Kidney epithelial cell (primary cell): ENCODE results near the gene GABRR2. TPM values are rescaled to one million over a fixed set of nuclear protein-coding genes. Genes with fewer than 3 reads are reported as not detected.

Experiments
- DNase-seq: peaks from one replicate; pipeline ENCODE4 v3.0.0-alpha.2; 2010; ENCODE audit warnings: low read depth
- H3K27me3 ChIP-seq: 2 replicates; pipeline ENCODE4 v1.6.0; 2011; ENCODE audit warnings: low read length; ENCODE audit not compliant: control insufficient read depth, insufficient read depth
- H3K36me3 ChIP-seq: 2 replicates; pipeline ENCODE4 v1.5.1; 2011; ENCODE audit warnings: low read length; ENCODE audit not compliant: control insufficient read depth, insufficient read depth
- H3K4me3 ChIP-seq: 2 replicates; pipeline ENCODE4 v1.5.1; 2011; ENCODE audit warnings: low read depth, mild to moderate bottlenecking, control low read depth, low read length
- total RNA-seq: library from RNA; depleted of rRNA; stranded (reverse); fragments of >200 nt; gene quantifications from 2 replicates; pipeline ENCODE4 v1.2.3, GENCODE V29; 2015
- TF ChIP-seq, protein P1 (sequence below): IDR thresholded peaks from 2 replicates; pipeline ENCODE4 v1.5.1; 2011; ENCODE audit warnings: mild to moderate bottlenecking, moderate library complexity, low read length, control low read depth, inconsistent platforms; ENCODE audit not compliant: insufficient read depth, poor library complexity, severe bottlenecking

GABRR2 gene
- total RNA-seq, 1 donor from 2014 or later = not detected

DNA sequence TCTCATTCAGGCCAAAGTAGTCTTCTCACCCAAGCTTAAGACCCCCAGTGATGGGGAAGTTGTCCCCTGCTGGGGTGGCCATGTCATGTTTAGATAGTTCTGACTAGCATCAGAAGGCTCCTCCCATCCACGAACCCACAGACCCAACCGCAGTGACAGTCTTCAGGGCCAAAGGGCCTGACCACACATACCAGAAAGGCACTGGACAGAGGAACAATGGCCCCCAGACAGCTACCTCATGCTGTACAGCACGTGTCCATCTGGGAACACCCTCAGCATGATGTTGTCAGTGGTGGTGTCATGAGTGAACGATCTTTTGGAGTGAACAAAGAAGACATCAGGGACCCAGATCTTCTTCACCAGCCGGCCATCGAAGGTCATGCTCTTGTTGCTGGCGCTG is 46.3 kb downstream of the GABRR2 start:
- peak; percentile 65 for DNase-seq
- no peak overlapping the region for H3K4me3 ChIP-seq
- no peaks in the 10 kb centered on the region for H3K36me3 ChIP-seq
- no peaks in the 10 kb centered on the region for H3K27me3 ChIP-seq
- TF ChIP-seq, protein P1, sequence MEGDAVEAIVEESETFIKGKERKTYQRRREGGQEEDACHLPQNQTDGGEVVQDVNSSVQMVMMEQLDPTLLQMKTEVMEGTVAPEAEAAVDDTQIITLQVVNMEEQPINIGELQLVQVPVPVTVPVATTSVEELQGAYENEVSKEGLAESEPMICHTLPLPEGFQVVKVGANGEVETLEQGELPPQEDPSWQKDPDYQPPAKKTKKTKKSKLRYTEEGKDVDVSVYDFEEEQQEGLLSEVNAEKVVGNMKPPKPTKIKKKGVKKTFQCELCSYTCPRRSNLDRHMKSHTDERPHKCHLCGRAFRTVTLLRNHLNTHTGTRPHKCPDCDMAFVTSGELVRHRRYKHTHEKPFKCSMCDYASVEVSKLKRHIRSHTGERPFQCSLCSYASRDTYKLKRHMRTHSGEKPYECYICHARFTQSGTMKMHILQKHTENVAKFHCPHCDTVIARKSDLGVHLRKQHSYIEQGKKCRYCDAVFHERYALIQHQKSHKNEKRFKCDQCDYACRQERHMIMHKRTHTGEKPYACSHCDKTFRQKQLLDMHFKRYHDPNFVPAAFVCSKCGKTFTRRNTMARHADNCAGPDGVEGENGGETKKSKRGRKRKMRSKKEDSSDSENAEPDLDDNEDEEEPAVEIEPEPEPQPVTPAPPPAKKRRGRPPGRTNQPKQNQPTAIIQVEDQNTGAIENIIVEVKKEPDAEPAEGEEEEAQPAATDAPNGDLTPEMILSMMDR = no peak

DNA sequence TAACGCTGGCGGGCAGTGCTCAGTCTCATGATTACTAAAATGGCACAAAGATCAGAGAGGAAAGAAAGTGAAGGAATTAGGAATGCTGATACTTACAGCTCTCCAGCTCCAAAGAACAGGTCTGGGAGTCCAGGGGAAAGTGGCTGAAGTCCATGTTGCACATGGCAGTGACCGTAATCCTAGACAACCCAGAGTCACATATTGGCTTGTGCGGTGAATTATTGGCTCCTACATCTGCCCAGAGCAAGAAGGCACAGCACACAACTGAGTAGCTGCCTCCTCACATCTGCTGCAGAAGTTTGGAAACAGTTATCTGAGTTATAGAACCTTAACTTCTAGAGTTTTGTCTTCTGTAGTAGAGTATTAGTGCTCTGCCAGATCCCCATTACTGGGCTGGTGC is 47.2 kb downstream of the GABRR2 start:
- no peak overlapping the region for H3K4me3 ChIP-seq

DNA sequence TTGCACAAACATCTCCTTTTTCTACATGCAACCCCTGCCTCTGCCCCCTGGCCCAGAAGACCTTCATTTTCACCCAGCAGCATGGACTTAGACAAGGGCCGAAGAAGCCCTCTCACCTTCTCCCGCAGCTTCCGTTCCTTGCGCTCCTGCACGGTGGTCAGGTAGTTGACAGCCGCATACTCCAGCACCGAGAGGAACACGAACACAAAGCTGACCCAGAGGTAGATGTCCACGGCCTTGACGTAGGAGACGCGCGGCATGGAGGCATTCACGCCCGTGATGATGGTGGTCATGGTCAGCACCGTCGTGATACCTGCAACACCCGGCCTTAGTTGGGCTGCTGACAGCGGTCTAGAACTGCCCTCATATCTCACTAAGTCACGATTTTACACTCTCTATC is 50.8 kb downstream of the GABRR2 start:
- TF ChIP-seq, protein P1 = no peak
- Histone ChIP-seq H3K36me3 (no peaks in the 10 kb centered on the region), H3K27me3 (no peaks in the 10 kb centered on the region), H3K4me3 (no peak overlapping the region)
- DNase-seq = no peak

More for the DNA sequence above, 47.2 kb downstream of the GABRR2 start:
- no peaks in the 10 kb centered on the region for H3K27me3 ChIP-seq
- no peaks in the 10 kb centered on the region for H3K36me3 ChIP-seq
- TF ChIP-seq, protein P1 = no peak
- no peak for DNase-seq

DNA sequence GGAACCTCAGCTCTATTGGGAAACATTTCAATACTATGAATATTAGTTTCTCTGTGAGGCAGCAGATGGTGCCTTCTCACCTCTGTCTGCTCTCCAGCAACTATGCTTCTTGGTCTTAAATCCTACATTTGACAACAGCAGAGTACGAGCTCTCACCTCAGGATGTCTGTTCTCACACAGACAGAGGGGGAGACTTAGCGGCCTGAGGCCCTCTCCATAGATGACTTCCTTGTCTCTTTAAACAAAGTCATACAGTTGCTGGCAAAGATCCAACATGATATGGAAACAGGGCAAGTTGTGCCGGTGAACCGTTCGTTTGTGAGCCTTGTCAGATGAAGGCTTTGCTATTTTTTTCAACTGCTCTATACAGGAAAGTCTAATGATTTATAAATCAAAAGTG is 54.3 kb downstream of the GABRR2 start:
- Histone ChIP-seq H3K4me3 (no peak overlapping the region), H3K27me3 (no peaks in the 10 kb centered on the region), H3K36me3 (no peaks in the 10 kb centered on the region)
- TF ChIP-seq, protein P1 = no peak
- no peak for DNase-seq

DNA sequence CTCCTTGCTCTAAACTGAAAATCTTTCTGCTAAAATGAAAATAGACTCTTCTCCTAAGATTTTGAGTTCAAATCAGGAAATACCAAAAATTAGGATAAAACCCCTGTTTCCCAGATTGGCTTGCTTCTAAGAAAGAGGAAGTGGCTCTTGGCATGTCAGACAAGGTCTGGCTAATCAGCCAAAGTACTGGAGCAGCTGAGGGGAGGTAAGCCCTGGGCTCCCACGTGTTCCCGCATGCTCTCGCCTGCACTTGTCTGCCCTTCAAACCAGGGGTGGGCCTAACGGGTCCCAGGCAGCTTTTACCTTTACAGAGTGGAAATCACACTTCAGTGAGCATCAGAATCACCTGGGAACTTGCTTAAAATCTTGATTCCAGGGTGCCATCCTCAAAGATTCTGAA is 54.8 kb downstream of the GABRR2 start:
- no peaks in the 10 kb centered on the region for H3K36me3 ChIP-seq
- TF ChIP-seq, protein P1 = no peak
- no peak overlapping the region for H3K4me3 ChIP-seq
- DNase-seq = no peak
- H3K27me3 ChIP-seq = no peaks in the 10 kb centered on the region

DNA sequence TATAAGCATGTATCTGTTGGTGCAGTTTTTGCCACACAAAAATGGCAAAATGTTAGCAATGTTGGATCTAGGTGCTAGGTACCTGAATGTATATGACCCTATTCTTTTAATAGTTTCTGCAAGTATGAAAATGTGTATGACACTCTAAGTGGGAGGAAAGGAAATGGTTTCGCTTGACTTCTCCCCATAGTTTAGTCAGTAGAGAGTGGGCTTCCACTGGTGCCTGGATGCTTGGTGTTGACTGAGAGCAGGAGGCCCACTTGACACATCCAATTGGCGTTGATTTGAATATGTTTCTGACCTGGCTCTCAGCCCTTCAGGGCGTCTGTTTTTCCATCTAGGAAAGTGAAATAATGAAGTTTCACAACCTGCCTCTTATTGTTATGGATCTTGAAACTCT is 56.2 kb downstream of the GABRR2 start:
- no peak overlapping the region for H3K4me3 ChIP-seq
- TF ChIP-seq, protein P1 = no peak
- no peaks in the 10 kb centered on the region for H3K36me3 ChIP-seq
- H3K27me3 ChIP-seq = no peaks in the 10 kb centered on the region
- no peak for DNase-seq
